NCI-H345 treated with DMSO at 0.1 percent for 48 hours (cell line): ENCODE data around the gene NCOA7.
"Not testable (repeated sequence)": the region's sequence is repeated elsewhere in the genome, so short reads cannot be mapped to it uniquely, and the experiment has no call there.

ENCODE experiments used
- DNase-seq: peaks from one replicate; lab custom pipeline; 2025; ENCODE audit not compliant: unreplicated experiment; lab: John Stamatoyannopoulos, UW

Gene NCOA7

GRCh38 chr6:125791151-125791819, 525 bp downstream of the NCOA7 start:
- DNase-seq, result peak; percentile 75

DNA sequence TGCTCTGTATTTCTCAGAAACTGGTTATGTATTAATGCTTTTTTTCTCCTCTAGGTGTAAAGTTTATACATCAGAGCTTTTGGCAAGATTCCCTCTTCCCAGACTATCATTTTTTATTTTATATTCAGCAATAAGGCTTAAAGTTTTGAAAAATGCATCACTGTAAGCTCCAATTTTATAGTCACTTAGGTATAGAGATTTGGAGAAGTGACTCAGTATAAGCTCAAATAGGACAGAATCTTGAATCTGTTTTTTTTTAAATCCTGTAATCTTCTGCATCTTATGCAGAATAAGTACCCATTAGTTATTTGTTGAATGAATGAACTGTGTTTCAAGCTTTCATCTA, 1.0 kb downstream of the NCOA7 start:
- DNase-seq, result no peak

DNA sequence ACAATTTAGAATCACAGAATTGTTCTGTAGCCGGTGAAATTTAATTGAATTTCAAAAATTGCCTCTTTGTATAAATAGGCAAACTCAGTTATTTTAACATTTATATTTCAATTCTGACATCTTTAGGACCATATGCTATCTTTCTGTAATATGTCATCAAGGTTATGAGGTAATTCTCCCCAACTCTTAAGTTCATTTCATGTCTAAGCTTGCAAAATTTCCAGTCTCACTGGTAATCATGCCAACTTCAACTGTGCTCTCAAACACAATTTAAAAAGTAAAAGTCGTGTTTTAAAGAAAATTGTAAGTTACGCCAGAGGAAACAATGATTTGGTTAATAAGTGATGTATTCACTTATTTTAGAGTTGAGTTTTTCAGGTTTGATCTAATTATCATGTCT, 1.4 kb downstream of the NCOA7 start:
- DNase-seq, result no peak

DNA sequence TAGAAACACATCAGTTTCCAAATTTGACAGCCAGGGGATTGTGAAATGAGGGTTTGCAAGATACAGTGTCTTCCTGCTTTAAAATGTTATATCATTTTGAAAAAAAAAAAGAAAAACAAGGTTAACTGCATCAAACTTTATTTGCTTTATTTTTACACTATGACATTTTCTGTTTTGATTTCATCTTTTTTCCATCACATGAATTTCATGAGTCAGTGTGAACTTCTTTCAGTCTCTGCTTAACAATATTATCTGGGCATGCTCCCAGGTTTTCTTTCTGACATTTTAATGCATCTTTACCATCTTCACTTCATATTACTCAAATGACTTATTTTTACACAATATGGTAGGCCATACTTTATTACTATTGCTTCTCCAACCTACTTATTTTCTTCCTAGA, 1.9 kb downstream of the NCOA7 start:
- no peak for DNase-seq

GRCh38 chr6:125793280-125793679, 2.5 kb downstream of the NCOA7 start:
- DNase-seq, result no peak

DNA sequence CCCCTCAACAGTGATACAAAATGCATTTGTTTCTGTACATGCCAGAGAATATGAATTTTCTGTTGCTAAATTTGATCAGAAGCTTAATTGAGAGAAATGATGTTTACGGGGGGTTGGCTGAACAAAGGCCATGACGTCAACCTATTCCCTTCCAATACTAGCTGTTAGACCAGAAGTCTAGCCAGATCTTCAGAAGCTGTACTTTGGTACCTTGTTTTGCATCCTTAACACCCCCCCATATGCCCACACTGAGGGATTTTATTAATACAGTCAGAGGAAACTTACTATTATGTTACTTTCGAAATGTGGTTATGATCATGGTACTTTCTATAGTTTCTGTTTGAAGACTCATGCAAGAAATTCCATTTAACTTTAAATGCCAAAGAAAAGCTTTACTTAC, 3.1 kb downstream of the NCOA7 start:
- no peak for DNase-seq

DNA sequence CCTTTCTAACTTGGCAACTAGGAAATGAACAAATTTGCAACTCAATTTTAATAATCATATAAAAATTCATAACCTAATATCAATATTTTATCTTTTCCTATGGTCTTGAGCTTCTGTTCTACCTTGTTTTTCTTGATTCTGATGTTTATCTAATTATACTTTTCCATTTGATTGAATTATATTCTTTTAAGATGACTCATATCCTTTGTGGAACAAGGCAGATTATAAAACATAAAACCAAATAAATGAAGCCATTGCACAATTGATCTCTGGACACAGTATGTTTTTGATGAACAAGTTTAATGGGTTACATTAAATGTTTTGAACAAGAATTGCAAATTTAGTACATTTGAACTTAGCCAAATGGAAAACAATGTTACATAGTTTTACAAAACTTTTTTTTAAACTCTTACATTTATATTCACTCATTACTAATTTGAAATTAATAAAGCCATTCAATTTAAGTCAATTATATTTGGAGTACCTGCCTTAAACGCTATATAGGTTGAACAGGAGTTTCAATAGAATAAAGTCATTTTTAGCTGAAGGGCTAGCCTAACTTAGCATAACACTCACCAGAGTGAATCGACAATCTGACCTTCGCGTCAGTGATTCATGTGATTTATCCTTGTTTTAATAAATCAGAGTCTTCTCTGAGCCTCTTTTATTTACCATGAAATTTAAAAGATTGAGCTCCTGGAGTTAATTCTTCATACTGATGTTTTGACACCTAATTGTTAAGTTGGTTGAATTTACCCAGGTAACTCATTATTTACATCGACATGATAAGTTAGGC, 3.8 kb downstream of the NCOA7 start:
- no peak for DNase-seq

DNA sequence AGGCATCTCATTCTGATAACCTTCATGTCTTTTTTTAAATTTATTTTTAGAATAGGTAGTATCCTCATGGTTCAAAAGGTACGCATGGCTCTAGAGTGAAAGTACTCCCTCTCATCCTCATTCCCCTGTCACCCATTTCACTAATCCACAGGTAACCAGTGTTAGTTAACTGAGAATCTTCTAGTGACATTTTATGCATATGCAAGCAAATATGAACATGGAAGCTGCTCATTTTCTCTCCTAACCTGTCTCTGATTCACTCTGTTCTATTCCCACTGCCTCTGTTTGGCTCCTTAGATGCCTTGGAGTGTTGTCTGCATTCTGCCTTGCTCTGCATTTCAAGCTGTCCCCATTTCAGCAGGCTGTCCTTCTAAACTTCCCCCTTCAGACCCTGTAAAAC, 4.5 kb downstream of the NCOA7 start:
- no peak for DNase-seq

DNA sequence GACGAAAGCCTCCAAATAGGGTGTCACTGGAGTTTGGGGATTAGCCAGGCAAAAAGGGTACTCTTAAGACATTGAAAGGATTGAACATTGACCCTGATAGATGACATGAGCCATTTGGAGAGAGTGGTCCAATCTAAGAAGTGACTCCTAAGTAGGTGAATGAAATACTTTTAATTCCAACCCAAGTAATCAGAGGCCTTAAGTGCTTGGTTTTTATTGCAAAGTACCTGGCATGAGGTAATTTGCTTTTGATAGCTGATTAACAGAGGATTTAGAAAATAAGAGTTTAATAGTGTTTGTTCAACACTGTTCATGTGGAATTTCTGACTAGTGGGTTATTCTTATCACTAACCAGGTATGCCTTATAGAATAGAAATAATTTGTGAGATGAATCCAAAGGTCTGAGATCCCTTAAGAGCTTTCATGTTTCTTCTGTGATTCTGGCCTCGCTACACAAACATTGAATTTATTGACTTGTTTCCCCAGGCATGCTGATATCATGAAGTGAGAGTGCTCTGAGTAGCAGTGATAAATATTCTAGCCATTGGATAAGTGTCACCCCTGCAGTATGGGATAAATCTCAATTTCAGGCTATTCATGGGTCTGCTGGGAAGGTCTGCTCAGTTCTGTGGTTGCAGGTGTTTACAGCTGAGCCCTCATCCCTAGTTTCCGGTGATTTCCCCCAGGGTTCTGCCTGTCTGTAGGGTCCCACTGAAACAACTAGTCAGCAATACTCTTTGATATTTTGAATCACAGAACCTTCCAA, 6.5 kb downstream of the NCOA7 start:
- no peak for DNase-seq

DNA sequence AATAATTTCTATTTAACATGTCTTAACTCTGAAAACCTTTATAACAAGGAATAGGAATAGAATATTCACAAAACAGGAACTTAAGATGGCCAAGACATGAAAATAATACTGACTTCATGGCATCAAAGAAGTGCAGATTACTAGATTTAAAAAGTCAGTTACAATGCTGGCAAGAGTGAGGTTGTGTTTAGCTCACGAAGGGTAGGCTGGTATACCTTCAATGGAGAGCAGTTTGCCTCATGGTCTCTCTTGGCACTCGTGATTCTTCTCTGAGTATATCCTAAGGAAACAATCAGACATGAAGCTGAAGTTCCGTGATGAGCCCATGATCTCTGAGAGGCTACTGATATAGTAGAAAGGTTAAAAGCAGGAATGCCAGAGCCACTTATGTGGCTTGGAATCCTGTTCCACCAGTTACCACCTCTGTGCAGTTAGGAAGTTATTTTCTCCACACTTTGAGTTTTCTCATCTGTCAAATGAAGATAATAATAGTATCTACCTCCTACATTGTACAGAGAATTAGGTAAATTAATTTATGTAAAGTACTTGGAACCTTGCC, 7.2 kb downstream of the NCOA7 start:
- no peak for DNase-seq

GRCh38 chr6:125798734-125799508, 8.2 kb downstream of the NCOA7 start:
- DNase-seq, result no peak

GRCh38 chr6:125802383-125802782, 11.6 kb downstream of the NCOA7 start:
- no peak for DNase-seq

DNA sequence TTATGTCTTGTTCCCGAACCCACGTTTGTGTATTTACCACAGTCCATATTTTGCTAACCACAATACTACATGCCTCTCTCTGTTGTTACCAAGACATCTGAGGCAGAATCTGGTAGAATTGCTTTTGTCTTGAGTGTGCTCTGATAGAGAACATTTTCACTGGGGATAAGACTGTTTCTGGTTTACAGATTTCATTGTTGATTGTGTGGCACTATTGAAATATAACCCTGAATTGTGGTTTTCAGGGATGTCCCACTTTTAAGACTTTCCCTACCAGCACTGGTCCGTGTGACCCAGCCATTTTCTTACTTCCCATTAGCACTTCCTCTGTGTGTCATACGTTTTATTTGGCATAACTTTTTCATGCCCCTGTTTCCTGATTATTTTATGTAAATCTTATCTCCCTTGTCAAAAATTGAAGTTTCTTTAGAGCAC, 12.2 kb downstream of the NCOA7 start:
- no peak for DNase-seq

GRCh38 chr6:125804264-125804663, 13.5 kb downstream of the NCOA7 start:
- DNase-seq, result no peak

DNA sequence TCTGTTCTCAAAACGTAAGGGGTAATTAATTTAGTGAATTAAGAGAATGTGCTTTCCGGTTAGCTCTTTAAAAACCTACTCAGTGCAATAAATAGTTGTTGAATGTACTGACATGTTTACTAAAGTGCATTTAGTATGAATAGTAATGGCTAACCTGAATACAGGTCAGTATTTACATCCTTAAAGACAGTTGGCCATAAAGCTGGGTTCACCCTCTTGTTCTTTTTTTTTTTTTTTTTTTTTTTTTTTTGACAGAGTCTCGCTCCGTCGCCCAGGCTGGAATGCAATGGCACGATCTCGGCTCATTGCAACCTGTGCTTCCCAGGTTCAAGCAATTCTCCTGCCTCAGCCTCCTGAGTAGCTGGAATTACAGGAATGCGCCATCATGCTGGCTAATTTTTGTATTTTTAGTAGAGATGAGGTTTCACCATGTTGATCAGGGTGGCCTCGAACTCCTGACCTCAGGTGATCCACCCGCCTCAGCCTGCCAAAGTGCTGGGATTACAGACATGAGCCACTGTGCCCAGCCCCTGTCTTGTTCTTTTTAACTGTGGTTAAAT, 14.2 kb downstream of the NCOA7 start:
- DNase-seq, result not testable (repeated sequence)

DNA sequence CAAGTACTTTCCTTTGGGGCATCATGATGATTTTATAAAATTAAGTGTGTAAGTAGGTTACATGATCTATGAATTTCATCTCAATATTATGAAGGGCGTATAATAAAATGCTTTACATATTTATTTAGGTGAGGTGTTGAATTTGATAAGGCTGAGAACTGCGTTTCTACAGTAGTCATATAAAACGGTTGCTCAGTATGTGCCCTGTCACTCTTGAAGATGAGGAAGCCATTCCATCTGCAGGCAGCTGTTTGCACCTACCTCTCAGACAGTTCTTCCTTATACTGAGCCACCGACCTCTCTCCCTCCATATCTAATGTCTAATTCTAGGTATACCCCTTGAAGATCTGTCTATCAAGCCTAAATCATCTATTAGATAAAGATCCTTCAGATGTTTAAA, 16.1 kb downstream of the NCOA7 start:
- no peak for DNase-seq

DNA sequence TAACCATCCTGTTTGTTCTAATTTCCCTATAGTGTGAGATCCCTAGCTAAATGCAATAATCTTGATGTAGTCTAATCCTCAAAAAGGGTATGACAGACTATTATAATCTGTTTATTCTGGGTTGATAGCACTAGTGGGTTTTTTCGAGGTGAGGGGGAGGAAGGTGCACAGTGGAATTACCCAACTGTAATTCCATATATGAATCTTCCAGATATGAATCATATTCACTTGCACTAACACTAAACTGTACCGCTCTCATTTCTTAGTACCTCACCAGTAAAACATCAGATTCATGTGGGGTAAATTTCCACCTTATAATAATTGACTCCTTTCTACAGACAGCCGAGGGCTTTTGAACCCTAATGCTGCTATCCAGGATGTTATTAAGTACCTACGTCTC, 16.5 kb downstream of the NCOA7 start:
- no peak for DNase-seq

DNA sequence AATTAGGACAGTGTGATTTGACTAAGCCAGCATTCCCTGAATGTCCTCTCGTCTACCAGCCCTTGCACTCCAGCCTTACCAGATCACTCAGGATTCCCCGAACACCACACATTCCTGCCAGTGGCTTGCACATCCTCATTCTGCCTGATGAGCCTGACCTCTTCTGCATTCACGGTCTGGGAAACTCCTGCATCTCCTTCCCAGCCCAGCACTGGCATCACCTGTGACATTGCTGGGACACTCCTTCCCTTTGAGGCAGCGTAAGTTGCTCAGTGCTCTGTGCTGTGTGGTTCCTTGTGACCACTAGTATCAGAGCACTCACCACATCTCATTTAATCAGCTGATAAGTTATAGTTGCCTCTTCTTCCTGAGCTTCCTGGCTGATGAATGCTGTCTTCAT, 17.3 kb downstream of the NCOA7 start:
- DNase-seq, result no peak

GRCh38 chr6:125808591-125808990, 17.8 kb downstream of the NCOA7 start:
- no peak for DNase-seq

GRCh38 chr6:125809570-125810170, 18.9 kb downstream of the NCOA7 start:
- DNase-seq, result no peak
